MM.1S (cell line): ENCODE data around the gene FOXI2.

Experiments used
- CTCF ChIP-seq: fragments of 300-600 bp; sonication (generic); IDR thresholded peaks from 2 replicates; pipeline ENCODE4 v1.5.1; 2016; ENCODE audit warnings: antibody characterized with exemption, low read length, mixed read lengths
- EZH2 ChIP-seq: fragments of 300-600 bp; sonication (generic); optimal IDR thresholded peaks from 2 replicates; pipeline ENCODE3; 2017; ENCODE audit warnings: low read depth, mild to moderate bottlenecking, antibody characterized with exemption, low read length, mixed read lengths

GRCh38 chr10:127776816-127777215, 39.8 kb downstream of the FOXI2 start:
- no peak for TF ChIP-seq CTCF
- no peak for TF ChIP-seq EZH2
